ENCODE data around the gene PRR29.

DNA sequence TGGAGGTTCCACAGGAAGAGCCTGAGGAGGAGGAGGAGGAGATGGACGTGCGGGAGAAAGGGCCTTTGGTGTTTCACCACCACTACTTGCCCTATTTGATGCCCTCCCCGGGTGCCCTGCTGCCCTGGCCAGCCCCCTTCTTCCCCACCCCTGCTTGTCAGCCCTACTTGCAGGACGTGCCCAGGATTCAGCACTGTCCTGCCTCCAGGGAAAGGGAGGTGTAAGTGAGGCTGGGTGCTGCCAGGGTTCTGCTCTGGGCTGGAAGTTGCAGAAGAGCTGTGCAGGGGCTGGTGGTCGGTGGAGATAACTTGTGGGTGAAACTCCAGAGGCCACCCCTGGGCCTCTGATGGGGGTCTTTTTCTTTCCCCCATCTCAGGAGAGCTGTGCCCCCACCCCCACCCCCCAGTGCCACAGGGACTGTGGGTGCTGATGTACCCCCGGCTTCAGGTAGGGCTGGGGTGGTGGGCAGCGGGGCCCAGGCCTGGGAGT, 3.0 kb downstream of the PRR29 start:
- TF ChIP-seq, protein P1, sequence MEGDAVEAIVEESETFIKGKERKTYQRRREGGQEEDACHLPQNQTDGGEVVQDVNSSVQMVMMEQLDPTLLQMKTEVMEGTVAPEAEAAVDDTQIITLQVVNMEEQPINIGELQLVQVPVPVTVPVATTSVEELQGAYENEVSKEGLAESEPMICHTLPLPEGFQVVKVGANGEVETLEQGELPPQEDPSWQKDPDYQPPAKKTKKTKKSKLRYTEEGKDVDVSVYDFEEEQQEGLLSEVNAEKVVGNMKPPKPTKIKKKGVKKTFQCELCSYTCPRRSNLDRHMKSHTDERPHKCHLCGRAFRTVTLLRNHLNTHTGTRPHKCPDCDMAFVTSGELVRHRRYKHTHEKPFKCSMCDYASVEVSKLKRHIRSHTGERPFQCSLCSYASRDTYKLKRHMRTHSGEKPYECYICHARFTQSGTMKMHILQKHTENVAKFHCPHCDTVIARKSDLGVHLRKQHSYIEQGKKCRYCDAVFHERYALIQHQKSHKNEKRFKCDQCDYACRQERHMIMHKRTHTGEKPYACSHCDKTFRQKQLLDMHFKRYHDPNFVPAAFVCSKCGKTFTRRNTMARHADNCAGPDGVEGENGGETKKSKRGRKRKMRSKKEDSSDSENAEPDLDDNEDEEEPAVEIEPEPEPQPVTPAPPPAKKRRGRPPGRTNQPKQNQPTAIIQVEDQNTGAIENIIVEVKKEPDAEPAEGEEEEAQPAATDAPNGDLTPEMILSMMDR (IDR thresholded peaks at IDR 0.05): no peak
- TF ChIP-seq POLR2A (IDR thresholded peaks at IDR 0.05) (no peak), EP300 (IDR thresholded peaks at IDR 0.05) (no peak), POLR2AphosphoS5 (IDR thresholded peaks at IDR 0.05) (no peak)
